K562 (cell line): ENCODE results near the gene BAIAP2. TPM values are rescaled to one million over a fixed set of nuclear protein-coding genes. Genes with fewer than 3 reads are reported as not detected.

ENCODE experiments used
- ESRRB ChIP-seq: fragments of 250-450 bp; sonication (Bioruptor Pico); IDR thresholded peaks from 2 replicates; pipeline ENCODE4 v1.5.0; 2020; ENCODE audit warnings: mild to moderate bottlenecking, moderate library complexity, borderline replicate concordance
- FOSL1 ChIP-seq: fragments of 200-800 bp; sonication (Bioruptor generic); conservative IDR thresholded peaks from 2 replicates; pipeline ENCODE4 v1.6.1; 2016; ENCODE audit warnings: missing genetic modification characterization, missing compliant biosample characterization
- GATAD2B ChIP-seq: fragments of 450-650 bp; IDR thresholded peaks from 2 replicates; pipeline ENCODE4 v1.6.1; 2017; ENCODE audit warnings: mild to moderate bottlenecking, borderline replicate concordance
- PHB ChIP-seq: fragments of 250-450 bp; sonication (Bioruptor Pico); IDR thresholded peaks from 2 replicates; pipeline ENCODE4 v1.5.0; 2021
- POLR2AphosphoS2 ChIP-seq: IDR thresholded peaks from 2 replicates; pipeline ENCODE4 v1.6.1; 2012; ENCODE audit warnings: low read length, improper control_type of control experiment
- SLC30A9 ChIP-seq: fragments of 250-450 bp; sonication (Bioruptor Pico); IDR thresholded peaks from 2 replicates; pipeline ENCODE4 v1.8.0; 2022; ENCODE audit warnings: mild to moderate bottlenecking, moderate library complexity
- TAF7 ChIP-seq: fragments of 450-650 bp; IDR thresholded peaks from 2 replicates; pipeline ENCODE4 v1.6.1; 2016; ENCODE audit warnings: missing genetic modification characterization, missing compliant biosample characterization
- ZNF3 ChIP-seq: fragments of 250-450 bp; sonication (Bioruptor Pico); IDR thresholded peaks from 2 replicates; pipeline ENCODE4 v1.5.0; 2021; ENCODE audit warnings: mild to moderate bottlenecking, moderate library complexity
- ZNF384 ChIP-seq: IDR thresholded peaks from 2 replicates; pipeline ENCODE4 v1.6.1; 2012; ENCODE audit warnings: low read depth, low read length, improper control_type of control experiment
- polyA plus RNA-seq, 8 experiments: library from polyadenylated mRNA; depleted of rRNA in 4 of 8; stranded (reverse) in 5 of 8; unstranded in 3 of 8; fragments of >200 nt; fragmentation: Nextera tagmentation in 2 of 8; fragmentation: Illumina TruSeq in 1 of 8; extraction: Ambion mirVana in 2 of 8; extraction: Trizol in 1 of 8; gene quantifications; 2 replicates each; pipeline versions ENCODE4 v1.2.1 to v1.2.3, GENCODE V29; 2011 to 2014; ENCODE audit warnings: inconsistent platforms in 1 of 8, missing spikeins in 1 of 8
- total RNA-seq, 7 experiments: library from RNA; depleted of rRNA in 6 of 7; stranded (reverse); fragments of >200 nt in 6 of 7; fragmentation: Illumina TruSeq in 2 of 7; extraction: Trizol in 2 of 7; gene quantifications; 2 replicates each; pipeline versions ENCODE4 v1.2.1 to v1.2.3, GENCODE V29; 2011 to 2021; ENCODE audit warnings: low replicate concordance in 1 of 7
- TF ChIP-seq, protein P1 (sequence below), 2 experiments: fragments of 450-650 bp in 1 of 2; sonication (generic) in 1 of 2; formaldehyde crosslinking in 1 of 2; IDR thresholded peaks; 2 replicates each; pipeline versions ENCODE4 v1.7.1 to v1.9.0; 2016 to 2022; ENCODE audit warnings: inconsistent platforms in 1 of 2, mild to moderate bottlenecking in 1 of 2, missing genetic modification reagents in 1 of 2
- TF ChIP-seq, protein P2 (sequence below): fragments of 450-650 bp; IDR thresholded peaks from 2 replicates; pipeline ENCODE4 v1.7.1; 2018; ENCODE audit warnings: mild to moderate bottlenecking, low read depth; ENCODE audit not compliant: partially characterized antibody
- TF ChIP-seq, protein P3 (sequence below), 2 experiments: fragments of 450-650 bp; conservative IDR thresholded peaks; 2 replicates each; pipeline ENCODE4 v1.6.1; 2017; ENCODE audit warnings: mild to moderate bottlenecking in 2 of 2, moderate library complexity in 2 of 2
- TF ChIP-seq, protein P4 (sequence below): fragments of 250-450 bp; sonication (Bioruptor Pico); IDR thresholded peaks from 2 replicates; pipeline ENCODE4 v1.9.0; 2021; ENCODE audit warnings: mild to moderate bottlenecking

BAIAP2 gene
- total and polyA plus RNA-seq, 9 of the 15 experiments (the other 6 are each of a cell fraction or from before 2014, with no cell fraction given): 2.3 to 51.6 (median 18.4) TPM

DNA sequence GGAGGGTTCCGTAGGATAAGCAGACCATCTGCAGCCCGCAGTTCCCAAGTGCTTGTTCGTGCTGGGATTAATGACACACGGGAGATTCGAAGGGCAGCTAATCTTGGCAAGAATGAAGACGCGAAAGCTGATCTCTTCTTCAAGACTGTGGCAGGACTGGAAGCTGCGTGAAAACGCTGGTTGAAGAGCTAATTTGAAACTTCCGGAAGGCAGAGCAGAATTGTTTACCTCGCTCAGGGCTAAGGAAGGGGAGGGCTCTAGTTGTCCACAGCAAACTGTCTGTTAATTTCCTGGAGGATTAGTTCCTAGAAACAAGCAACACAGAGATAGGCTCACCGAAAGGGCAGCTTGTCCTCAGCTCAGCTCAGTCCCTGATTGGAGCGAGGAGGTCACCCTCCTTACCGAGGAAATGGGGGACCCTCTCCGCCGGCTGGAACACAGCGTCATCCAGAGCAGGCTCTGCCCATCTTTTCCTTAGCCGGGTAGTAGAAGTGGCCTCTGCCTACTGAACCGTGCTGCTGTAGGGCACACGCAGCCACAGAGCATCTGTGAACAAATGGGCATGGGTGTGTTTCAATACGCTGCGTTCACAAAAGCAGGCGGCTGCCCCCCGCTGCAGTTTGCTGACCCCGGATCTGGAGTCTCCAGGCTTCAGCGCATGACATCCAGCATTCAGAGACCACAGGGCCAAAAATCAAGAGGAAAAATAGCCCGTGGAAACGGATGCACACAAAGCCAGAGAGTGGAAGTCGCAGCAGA lies 16.7 kb upstream of the BAIAP2 start (continued):
- TF ChIP-seq, protein P1, sequence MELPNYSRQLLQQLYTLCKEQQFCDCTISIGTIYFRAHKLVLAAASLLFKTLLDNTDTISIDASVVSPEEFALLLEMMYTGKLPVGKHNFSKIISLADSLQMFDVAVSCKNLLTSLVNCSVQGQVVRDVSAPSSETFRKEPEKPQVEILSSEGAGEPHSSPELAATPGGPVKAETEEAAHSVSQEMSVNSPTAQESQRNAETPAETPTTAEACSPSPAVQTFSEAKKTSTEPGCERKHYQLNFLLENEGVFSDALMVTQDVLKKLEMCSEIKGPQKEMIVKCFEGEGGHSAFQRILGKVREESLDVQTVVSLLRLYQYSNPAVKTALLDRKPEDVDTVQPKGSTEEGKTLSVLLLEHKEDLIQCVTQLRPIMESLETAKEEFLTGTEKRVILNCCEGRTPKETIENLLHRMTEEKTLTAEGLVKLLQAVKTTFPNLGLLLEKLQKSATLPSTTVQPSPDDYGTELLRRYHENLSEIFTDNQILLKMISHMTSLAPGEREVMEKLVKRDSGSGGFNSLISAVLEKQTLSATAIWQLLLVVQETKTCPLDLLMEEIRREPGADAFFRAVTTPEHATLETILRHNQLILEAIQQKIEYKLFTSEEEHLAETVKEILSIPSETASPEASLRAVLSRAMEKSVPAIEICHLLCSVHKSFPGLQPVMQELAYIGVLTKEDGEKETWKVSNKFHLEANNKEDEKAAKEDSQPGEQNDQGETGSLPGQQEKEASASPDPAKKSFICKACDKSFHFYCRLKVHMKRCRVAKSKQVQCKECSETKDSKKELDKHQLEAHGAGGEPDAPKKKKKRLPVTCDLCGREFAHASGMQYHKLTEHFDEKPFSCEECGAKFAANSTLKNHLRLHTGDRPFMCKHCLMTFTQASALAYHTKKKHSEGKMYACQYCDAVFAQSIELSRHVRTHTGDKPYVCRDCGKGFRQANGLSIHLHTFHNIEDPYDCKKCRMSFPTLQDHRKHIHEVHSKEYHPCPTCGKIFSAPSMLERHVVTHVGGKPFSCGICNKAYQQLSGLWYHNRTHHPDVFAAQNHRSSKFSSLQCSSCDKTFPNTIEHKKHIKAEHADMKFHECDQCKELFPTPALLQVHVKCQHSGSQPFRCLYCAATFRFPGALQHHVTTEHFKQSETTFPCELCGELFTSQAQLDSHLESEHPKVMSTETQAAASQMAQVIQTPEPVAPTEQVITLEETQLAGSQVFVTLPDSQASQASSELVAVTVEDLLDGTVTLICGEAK (IDR thresholded peaks at IDR 0.05): peak; percentile 58
- TF ChIP-seq, protein P1 (CRISPR knock-in tag; IDR thresholded peaks at IDR 0.05): no peak
- no peak for TF ChIP-seq SLC30A9 (CRISPR knock-in tag)
- no peak for TF ChIP-seq ESRRB (CRISPR knock-in tag)
- no peak; the same call in 1 of the 2 replicates for TF ChIP-seq POLR2AphosphoS2
- TF ChIP-seq, protein P2, sequence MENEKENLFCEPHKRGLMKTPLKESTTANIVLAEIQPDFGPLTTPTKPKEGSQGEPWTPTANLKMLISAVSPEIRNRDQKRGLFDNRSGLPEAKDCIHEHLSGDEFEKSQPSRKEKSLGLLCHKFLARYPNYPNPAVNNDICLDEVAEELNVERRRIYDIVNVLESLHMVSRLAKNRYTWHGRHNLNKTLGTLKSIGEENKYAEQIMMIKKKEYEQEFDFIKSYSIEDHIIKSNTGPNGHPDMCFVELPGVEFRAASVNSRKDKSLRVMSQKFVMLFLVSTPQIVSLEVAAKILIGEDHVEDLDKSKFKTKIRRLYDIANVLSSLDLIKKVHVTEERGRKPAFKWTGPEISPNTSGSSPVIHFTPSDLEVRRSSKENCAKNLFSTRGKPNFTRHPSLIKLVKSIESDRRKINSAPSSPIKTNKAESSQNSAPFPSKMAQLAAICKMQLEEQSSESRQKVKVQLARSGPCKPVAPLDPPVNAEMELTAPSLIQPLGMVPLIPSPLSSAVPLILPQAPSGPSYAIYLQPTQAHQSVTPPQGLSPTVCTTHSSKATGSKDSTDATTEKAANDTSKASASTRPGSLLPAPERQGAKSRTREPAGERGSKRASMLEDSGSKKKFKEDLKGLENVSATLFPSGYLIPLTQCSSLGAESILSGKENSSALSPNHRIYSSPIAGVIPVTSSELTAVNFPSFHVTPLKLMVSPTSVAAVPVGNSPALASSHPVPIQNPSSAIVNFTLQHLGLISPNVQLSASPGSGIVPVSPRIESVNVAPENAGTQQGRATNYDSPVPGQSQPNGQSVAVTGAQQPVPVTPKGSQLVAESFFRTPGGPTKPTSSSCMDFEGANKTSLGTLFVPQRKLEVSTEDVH: no peak
- TF ChIP-seq, protein P3, sequence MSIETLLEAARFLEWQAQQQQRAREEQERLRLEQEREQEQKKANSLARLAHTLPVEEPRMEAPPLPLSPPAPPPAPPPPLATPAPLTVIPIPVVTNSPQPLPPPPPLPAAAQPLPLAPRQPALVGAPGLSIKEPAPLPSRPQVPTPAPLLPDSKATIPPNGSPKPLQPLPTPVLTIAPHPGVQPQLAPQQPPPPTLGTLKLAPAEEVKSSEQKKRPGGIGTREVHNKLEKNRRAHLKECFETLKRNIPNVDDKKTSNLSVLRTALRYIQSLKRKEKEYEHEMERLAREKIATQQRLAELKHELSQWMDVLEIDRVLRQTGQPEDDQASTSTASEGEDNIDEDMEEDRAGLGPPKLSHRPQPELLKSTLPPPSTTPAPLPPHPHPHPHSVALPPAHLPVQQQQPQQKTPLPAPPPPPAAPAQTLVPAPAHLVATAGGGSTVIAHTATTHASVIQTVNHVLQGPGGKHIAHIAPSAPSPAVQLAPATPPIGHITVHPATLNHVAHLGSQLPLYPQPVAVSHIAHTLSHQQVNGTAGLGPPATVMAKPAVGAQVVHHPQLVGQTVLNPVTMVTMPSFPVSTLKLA (conservative IDR thresholded peaks at IDR 0.05): peak in 1 of 2 experiments; percentile 57; a peak in 2 of 4 replicates
- TF ChIP-seq GATAD2B: no peak
- TF ChIP-seq TAF7 (tag): 0 out of 2 replicates have a peak, but pooled peaks have one; percentile 49
- no peak for TF ChIP-seq ZNF384
- TF ChIP-seq PHB (CRISPR knock-in tag): no peak
- TF ChIP-seq FOSL1 (tag): peak; percentile 38; the same call in 1 of the 2 replicates
- TF ChIP-seq, protein P4, sequence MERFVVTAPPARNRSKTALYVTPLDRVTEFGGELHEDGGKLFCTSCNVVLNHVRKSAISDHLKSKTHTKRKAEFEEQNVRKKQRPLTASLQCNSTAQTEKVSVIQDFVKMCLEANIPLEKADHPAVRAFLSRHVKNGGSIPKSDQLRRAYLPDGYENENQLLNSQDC: no peak
- no peak for TF ChIP-seq ZNF3 (CRISPR knock-in tag)
